NCI-H2171 treated with DMSO at 0.1 percent for 48 hours (cell line): ENCODE data around the gene HID1.
"Not testable (repeated sequence)": the region's sequence is repeated elsewhere in the genome, so short reads cannot be mapped to it uniquely, and the experiment has no call there.

Experiments
- DNase-seq: peaks from one replicate; lab custom pipeline; 2025; lab: John Stamatoyannopoulos, UW

The HID1 gene

DNA sequence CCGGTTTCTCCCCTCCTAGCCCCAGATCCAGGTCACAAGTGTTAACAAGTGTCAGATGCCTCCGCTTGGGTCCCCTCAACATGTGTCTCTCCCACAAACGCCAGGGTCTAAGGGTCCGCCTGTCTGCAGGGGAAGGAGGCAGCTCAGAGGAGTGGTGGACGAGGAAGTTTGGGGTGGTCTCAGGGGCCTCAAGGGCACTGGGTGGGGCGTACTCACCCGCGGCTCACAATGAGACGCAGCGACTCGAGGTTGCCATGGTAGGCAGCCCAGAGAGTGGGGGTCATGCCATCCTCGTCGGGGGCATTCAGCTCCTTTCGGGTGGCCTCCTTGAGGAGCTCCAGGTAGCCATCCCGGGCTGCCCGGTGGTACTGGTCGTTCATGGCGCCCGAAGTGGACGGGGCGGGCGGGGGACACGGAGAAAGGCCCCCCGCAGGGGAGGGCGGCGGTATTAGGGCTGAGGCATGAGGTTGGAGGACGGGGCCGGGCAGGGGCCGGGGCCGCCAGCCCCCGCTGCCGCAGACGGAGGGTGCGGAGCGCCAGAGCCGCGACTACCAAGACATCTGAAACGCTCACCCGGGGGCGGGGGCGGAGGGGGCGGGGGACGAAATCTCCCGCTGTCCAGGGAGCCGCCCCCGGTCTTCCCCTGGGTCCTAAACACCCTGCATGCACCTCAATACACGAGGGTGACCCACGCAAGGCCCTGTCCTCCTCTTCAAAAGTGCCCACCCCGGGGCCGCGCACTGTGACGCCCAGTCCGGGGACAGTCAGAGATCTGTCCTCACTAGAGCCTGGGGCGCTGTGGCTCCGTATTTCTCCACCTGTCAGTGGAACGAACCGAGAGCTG, 49.6 kb downstream of the HID1 start, which contains the start of gene USH1G:
USH1G (minus strand) TSS at position 562 of the 844 bp plus-strand sequence; CDS start at position 380, 182 bp downstream.
- peak; percentile 38 for DNase-seq

DNA sequence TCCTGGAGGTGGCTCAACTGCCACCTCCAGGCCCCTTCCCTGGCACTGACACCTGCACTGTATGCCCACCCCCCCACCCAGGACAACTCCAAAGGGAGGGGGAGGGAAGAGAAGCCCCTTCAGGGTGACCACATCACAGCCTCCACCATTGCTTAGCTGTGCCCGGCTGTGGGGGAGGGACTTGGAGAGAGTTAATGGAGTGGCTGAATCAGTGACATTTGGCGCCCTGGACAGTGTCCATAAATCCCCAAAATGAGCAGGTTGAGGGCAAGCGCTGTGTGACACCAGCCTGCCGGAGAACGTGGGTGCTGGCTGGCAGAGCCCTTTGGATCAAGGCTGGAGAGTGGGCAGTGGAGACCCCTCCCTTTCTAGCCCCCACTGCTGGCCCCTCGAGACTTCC, 50.4 kb downstream of the HID1 start:
- no peak for DNase-seq

DNA sequence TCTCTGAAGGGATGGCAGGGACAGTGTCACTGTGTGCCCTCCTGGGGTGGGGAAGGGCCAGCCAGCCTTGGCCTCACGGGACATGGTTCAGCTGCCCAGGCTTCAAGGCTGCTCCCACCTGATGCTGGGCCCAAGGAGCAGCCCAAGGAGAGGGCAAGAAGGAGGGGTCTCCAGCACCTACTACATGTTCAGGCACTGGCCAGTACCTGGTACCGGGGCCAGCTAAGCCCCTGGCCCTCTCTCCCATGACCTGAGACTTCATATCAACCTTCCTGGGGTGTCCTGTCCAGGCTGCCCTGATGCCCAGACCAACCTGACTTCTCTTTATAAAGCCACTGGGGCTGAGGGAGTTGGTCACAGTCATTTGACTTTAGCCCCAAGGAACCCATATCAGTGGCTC, 50.8 kb downstream of the HID1 start:
- no peak for DNase-seq

DNA sequence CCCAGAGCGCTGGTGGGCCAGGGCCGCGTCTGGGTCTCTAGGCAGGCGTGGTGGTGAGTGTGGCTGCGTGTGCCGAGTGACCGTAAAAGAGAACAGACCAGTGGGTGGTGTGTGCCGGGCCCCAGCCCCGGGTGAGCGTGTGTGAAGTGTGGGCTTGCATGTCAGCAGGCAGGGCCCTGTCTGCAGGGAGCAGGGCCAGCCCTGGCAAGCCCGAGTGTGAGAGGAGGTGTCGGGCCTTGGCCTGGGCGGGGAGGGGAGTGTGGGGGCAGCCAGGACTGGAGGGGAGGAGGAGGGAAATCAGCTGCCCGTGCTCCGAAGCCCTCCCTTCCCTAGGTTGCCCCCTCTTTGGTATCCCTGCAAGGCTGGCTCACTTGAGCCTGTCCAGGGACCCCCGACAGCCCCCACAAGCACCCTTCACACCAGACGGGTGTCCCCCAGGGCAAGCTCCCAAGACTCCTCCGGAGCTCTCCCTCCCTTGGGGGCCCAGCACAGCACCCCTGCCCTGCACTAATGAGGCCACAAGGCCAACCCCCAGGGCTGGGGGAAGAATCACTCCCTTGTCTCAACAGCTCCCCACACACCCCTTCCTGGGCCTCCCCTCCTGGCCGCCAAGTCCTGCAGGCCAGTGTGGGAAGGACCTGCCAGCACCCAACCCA, 51.4 kb downstream of the HID1 start:
- peak; percentile 78 for DNase-seq

DNA sequence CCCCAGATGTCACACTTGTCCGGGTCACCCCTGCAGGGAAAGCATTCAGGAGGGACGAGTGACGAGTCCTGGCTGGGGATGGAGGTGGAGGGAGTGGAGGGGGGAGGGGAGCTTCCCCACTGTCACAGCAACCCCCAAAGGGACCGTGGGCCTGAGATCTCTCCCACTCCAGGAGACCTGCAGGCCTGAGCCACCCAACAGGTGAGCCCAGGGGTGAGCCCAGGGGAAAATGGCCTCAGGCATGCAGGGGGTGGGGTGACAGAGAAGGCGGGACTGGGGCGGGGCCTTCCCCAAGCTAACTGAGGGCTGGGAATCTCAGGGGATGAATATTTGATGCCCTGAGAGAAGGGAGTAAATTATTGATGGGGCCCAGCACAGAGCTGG, 51.9 kb downstream of the HID1 start:
- peak; percentile 78 for DNase-seq

DNA sequence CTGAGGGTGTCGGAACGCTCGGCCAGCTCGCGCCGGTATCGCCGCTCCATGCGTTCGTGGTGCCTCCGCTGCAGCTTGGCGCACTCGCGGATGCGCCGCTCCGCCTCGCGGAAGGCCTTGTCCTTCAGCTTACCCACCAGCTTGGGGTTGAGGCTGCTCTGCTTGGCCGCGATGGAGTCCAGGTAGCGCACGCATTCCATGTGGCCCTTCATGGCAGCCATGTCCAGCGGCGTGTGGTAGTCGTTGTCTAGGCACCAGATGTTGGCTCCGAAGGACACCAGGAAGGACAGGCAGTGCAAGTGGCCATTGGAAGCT, 52.3 kb downstream of the HID1 start:
- no peak for DNase-seq

DNA sequence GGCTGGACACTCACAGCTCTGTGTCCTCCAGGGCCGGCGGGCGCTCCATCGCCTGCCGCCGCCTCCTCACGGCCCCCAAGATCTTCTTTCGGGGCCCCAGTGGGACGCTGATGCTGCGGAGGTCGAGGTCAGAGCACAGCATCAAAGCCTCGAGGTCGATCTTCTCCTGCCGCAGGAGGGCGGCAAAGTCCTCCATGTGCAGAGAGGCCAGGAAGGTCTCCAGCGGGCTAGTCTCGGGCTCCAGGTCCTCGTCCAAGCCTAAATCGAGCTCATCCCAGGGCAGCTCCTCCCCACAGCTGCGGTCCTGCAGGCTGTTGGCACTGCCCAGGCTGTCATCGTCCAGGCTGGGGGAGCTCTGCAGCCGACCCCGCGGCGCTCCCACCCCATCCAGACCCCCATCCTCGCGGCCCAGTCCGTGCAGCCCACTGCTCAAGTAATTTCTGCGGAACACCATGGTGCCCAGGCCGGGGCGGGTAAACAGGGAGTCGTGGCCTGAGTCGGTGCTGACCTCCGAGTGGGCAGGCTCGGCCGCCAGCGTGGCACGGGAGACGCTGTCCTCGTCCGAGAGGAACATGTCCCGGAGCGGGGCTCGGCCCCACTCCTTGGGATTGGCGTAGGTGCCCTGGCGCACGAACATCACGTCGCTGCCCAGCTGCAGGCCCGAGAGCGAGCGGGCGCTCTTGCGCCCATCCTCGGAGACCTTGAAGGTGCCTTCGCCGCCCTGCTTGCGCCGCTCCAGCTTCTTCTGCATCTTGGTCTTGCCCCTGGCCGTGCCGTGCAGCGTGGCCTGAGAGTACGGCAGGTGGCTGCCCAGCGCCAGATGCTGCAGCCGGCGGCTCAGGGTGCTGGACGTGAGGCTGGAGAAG, 52.9 kb downstream of the HID1 start:
- DNase-seq, result no peak

DNA sequence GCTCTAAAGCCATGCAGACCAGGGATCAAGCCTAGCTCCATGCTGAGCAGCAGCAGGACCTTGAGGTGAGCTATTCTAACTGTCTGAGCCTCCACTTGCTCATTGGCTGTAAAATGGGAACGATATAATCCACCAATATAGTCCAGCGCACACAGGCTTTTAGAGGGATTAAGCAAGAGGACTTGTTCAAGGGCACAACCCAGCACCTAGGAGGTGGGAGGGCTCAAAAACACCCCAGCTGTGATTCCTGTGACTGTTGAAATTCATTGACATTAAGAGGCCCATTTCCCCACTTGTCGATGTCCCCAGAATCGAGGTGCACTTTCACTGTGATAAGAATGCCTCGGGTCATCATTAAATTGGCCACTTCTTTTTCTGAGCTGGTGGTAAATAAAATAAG, 53.7 kb downstream of the HID1 start:
- DNase-seq, result no peak

DNA sequence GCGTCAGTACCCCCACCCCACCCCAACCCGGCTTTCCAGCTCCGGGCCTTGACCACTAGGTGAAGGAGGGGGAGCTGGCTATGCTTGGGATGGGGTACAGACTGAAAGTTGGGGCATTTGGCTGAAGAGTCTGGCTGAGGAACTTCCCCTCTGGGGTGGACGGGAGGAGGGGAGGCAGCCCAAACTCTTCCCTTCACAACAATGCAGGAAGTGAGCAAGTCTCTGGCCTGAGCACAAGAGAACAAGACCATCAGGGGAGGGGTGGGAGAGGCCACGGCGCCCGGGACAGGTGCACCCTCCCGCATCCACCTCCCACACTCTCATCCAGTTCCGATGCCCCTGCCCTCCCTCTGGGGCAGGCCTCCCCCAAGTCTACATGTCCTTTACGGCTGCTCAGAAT, 55.1 kb downstream of the HID1 start:
- DNase-seq, result no peak

DNA sequence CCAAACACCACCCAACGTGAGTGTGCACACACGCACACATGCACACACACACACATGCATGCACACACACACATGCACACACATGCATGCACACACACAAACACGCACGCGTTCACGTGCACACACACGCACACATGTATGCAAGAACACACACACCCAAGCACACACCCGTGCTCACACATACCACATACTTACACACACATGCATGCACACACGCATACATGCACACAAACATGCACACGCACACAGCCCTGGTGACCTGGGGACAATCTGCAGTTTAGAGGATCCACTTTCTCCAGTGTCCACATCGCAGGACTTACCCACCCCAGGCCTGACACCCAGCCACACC, 55.7 kb downstream of the HID1 start:
- no peak for DNase-seq

DNA sequence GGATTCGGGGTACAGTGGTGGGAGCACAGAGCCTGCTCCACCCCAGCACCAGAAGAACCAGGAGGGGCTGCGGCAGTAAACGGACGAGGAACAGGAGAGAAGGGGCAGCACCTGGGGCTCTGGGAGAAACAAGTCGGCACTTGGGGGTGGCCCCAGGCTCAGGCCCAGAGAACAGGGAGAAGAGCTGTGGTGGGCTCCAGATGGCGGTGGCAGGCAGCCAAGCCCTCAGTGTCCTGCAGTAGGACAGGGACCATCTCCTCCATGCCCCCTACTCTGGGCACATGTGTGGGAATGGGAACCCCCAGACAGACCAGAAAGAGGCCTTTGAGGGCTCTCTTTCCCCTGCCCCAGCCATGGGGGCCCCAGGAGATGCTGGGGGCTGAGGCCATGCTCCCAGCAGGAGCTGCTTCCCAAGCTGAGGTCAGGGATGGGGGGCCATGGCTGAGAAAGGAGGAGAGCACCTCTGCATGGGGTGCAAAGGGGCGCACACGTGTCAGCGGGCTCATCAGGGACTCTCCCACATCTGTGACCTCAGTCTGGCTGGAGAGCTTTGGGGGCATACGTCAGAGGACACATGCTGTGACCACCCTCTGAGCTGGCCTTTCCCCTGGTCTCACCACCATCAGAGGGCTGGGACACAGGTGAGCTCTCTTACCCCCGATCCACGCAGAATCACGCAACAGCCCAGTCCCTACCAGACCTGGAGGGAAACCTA, 56.3 kb downstream of the HID1 start:
- DNase-seq, result no peak

DNA sequence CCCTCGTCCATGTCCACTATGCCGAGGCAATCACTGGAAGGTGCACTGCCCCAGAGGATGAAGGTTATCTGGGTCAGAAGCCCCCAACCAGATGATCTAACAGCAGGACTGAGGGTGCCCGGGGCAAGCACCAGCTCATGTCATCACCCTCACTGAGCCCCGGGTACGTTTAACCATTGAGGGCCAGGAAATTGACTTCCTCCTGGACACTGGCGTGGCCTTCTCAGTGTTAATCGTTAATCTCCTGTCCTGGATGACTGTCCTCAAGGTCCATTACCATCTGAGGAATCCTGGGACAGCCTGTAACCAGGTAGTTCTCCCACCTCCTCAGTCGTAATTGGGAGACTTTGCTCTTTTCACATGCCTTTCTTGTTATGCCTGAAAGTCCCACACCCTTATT, 61.1 kb downstream of the HID1 start:
- not testable (repeated sequence) for DNase-seq

DNA sequence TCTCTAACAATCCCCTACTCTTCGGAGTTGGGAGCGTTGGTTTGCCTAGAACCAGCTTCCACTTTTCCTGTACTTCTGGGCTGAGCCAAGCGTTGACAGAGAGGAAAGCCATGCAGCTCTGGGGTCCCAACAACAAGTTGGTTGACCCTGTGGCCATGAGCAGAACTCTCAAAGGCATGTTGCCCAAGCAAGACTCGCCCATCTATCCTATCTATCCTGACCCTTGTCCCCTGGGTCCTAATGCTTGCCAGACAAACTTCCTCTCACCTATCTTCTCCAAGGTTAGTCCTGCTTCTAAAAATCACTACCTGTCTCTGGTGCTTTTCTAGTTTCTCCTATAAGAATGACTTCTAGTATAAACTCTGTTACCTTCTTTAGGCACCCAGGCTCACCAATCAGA, 63.5 kb downstream of the HID1 start:
- DNase-seq, result not testable (repeated sequence)

DNA sequence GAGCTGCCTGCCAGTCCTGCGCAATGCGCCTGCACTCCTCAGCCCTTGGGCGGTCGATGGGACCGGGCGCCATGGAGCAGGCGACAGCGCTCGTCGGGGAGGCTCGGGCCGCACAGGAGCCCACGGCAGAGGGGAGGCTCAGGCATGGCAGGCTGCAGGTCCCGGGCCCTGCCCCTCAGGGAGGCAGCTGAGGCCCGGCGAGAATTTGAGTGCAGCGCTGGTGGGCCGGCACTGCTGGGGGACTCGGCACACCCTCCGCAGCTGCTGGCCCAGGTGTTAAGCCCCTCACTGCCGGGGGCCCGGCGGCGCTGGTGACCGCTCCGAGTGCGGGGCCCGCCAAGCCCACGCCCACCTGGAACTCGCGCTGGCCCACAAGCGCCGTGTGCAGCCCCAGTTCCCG, 65.5 kb downstream of the HID1 start:
- no peak for DNase-seq

DNA sequence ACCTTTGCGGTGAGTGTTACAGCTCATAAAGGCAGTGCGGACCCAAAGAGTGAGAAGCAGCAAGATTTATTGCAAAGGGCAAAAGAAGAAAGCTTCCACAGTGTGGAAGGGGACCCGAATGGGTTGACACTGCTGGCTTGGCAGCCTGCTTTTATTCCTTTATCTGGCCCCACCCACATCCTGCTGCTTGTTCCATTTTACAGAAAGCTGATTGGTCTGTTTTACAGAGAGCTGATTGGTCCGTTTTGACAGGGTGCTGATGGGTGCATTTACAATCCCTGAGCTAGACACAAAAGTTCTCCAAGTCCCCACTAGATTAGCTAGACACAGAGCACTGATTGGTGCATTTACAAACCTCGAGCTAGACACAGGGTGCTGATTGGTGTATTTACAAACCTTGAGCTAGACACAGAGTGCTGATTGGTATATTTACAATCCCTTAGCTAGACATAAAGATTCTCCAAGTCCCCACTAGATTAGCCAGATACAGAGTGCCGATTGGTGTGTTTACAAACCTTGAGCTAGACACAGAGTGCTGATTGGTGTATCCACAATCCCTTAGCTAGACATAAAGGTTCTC, 66.3 kb downstream of the HID1 start:
- DNase-seq, result not testable (repeated sequence)

DNA sequence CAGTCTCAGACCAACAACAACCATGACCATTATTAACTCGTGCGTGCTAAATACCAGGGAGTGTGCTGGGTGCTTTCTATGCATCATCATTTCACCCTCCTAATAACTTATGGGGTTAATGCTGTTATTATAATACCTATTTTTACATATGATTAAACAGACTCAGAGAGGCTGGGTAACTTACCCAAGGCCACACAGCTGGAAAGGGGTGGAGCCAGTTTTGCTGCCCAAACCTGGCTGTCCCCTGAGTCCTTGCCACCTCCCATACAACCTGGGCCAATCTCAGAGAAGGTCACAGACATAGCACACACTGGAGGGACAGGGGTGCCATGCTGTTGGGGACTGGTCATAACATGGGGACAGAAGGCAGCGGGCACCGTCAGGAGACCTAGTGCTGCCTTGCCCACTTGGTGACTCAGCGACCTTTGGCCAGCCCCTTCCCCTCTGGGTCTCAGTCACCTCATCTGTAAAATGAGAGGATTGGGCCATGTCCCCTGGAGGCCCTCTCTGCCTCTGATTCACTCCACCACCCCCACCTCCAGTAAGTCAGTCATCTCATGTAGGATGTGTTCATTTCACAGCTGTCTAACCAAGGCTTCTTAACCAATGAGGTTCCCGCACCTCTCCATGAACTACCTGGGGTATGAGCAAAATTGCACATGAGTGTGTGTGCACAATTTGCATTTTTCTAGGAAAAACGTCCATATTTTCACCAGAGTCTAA, 67.7 kb downstream of the HID1 start:
- no peak for DNase-seq

DNA sequence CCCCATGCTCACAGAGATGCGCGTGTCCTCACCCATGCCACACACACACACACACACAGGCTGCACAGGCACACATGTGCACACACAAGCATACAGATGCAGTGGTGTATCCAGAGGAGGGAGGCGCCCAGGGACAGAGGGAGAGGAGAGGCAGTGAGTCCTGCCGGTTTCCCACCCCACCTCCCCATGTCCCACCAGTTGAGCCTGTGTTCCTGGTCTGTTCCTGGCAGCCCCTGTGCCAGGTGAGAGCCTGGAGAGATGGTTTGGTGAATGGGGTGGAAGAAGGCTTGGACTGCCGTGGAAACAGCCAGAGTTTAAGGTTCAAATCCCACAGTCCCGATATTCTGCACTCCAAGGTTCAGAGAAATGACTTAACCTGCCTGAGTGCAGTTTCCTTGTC, 68.9 kb downstream of the HID1 start:
- no peak for DNase-seq

DNA sequence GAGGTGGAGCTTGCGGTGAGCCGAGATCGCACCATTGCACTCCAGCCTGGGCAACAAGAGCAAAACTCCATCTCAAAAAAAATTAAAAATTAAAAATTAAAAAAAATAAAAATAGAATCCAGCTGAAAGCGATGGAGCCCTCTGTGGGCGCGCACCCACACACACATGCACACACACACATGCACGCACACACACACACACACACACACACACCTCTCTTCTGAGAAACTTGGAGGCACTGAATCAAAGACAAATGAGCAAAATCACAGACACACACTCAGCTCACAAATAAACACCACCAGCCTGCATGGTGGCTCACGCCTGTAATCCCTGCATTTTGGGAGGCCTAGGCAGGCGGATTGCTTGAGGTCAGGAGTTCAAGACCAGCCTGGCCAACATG, 69.5 kb downstream of the HID1 start:
- no peak for DNase-seq

DNA sequence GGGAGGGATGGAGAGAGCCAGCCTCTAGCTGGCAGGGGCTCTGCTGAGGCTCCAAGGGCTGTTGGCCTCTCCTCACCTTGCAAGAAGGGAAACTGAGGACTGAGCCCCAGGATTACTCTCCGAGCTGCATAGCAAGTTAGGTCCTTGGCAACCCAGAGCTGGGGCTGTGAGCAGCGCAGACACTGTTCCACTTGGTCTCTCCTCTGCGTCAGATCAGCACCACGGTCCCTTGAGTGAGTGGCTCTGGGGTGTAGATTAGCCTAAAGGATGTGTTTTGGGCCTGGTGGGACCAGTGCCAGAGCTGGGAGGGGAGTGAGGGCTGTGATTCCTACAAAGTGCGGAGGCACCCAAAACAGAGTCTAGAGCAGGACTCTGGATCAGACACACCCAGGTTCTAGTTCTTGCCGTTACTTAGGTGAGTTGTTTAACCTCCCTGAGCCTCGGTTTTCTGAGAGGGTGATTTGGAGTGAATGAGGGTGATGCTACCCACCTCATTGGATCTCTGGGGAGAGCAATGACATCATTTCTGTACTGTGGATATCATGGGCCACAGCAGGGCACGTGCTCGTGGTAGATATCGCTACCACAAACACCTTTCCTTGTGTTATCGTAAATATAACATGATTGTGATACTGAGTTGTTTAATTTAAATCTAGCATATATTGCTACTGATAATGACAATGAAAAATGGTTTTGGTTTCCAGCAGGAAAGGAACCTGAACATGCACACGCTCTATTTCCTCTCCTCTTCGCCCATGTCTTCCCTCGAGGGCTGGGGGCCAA, 71.0 kb downstream of the HID1 start:
- DNase-seq, result no peak
